IMR-90 (cell line): Measurements from ENCODE around the gene CA11. TPM values are rescaled to one million over a fixed set of nuclear protein-coding genes. Genes with fewer than 3 reads are reported as not detected.
"Not testable (repeated sequence)": the region's sequence is repeated elsewhere in the genome, so short reads cannot be mapped to it uniquely, and the experiment has no call there.

Source experiments
- ATAC-seq: fragments of 200-7000 bp; cut with Tn5 transposase; 2 replicates; pipeline ENCODE4 v1.9.1; 2020; ENCODE audit warnings: low read depth, mild to moderate bottlenecking, moderate library complexity
- BruUV-seq: library from RNA; stranded (reverse); fragments of 400-500 nt; replicated peaks from 2 replicates; lab custom pipeline; 2021; lab: Mats Ljungman, UMichigan
- CTCF ChIA-PET: fragments of 300-600 bp; formaldehyde crosslinking; extraction: SDS; loops from one replicate; lab custom pipeline; 2021; ENCODE audit warnings: antibody characterized with exemption; lab: Yijun Ruan, JAX
- POLR2A ChIA-PET: fragments of 300-600 bp; sonication (Branson Sonifier 250); formaldehyde crosslinking; loops from one replicate; lab custom pipeline; 2022; ENCODE audit warnings: antibody characterized with exemption; ENCODE audit not compliant: unreplicated experiment; lab: Charles Lee
- DNase-seq: peaks from one replicate; pipeline ENCODE4 v3.0.0; 2013
- H2AFZ ChIP-seq: replicated peaks from 2 replicates; pipeline ENCODE3; 2013; ENCODE audit warnings: low read length, mild to moderate bottlenecking; ENCODE audit not compliant: poor library complexity
- H2AK5ac ChIP-seq: 2 replicates; pipeline ENCODE4 v1.6.1; 2013; ENCODE audit warnings: low read depth, low read length, inconsistent platforms
- H2AK9ac ChIP-seq: replicated peaks from 2 replicates; pipeline ENCODE3; 2013; ENCODE audit warnings: mild to moderate bottlenecking, low read depth, low read length, moderate library complexity; ENCODE audit not compliant: poor library complexity
- H2BK120ac ChIP-seq: 2 replicates; pipeline ENCODE4 v1.6.1; 2013; ENCODE audit warnings: low read depth, low read length, inconsistent platforms
- H2BK15ac ChIP-seq: 3 replicates; pipeline ENCODE4 v1.6.1; 2013; ENCODE audit warnings: low read depth, low read length, inconsistent platforms
- H2BK20ac ChIP-seq: 2 replicates; pipeline ENCODE4 v1.6.1; 2013; ENCODE audit warnings: low read depth, mild to moderate bottlenecking, inconsistent platforms, low read length, moderate library complexity
- H2BK5ac ChIP-seq: 2 replicates; pipeline ENCODE4 v1.6.1; 2013; ENCODE audit warnings: mild to moderate bottlenecking, low read depth, low read length, inconsistent platforms; ENCODE audit not compliant: poor library complexity, severe bottlenecking
- H3K14ac ChIP-seq: replicated peaks from 2 replicates; pipeline ENCODE4 v1.6.1; 2013; ENCODE audit warnings: low read depth, low read length, inconsistent platforms
- H3K18ac ChIP-seq: 2 replicates; pipeline ENCODE4 v1.6.1; 2013; ENCODE audit warnings: low read depth, low read length, control low read depth
- H3K23ac ChIP-seq: 2 replicates; pipeline ENCODE4 v1.6.1; 2013; ENCODE audit warnings: low read depth, low read length, inconsistent platforms
- H3K27ac ChIP-seq: 2 replicates; pipeline ENCODE4 v1.5.1; 2013; ENCODE audit warnings: mild to moderate bottlenecking, control low read depth, low read length; ENCODE audit not compliant: insufficient read depth
- H3K27me3 ChIP-seq: 2 replicates; pipeline ENCODE4 v1.6.1; 2013; ENCODE audit warnings: low read length; ENCODE audit not compliant: control insufficient read depth, insufficient read depth
- H3K36me3 ChIP-seq: 2 replicates; pipeline ENCODE4 v1.6.1; 2013; ENCODE audit warnings: low read length, mixed read lengths; ENCODE audit not compliant: control insufficient read depth, insufficient read depth
- H3K4ac ChIP-seq: 2 replicates; pipeline ENCODE4 v1.6.1; 2013; ENCODE audit warnings: low read depth, low read length, inconsistent platforms
- H3K4me1 ChIP-seq: 2 replicates; pipeline ENCODE4 v1.6.1; 2013; ENCODE audit warnings: low read length, mixed read lengths; ENCODE audit not compliant: control insufficient read depth, insufficient read depth
- H3K4me2 ChIP-seq: 2 replicates; pipeline ENCODE4 v1.6.1; 2013; ENCODE audit warnings: low read depth, mild to moderate bottlenecking, control low read depth, low read length, moderate library complexity
- H3K4me3 ChIP-seq: 2 replicates; pipeline ENCODE4 v1.5.1; 2013; ENCODE audit warnings: low read depth, mild to moderate bottlenecking, control low read depth, low read length, moderate library complexity; ENCODE audit not compliant: insufficient read depth
- H3K56ac ChIP-seq: 2 replicates; pipeline ENCODE4 v1.6.1; 2013; ENCODE audit warnings: low read length, inconsistent platforms; ENCODE audit not compliant: insufficient read depth; ENCODE audit errors: extremely low read depth
- H3K79me1 ChIP-seq, 2 experiments: 2 replicates each; pipeline ENCODE4 v1.6.1; 2013; ENCODE audit warnings: low read length in 2 of 2, inconsistent platforms in 1 of 2, low read depth in 1 of 2
- H3K9ac ChIP-seq: 2 replicates; pipeline ENCODE4 v1.6.1; 2013; ENCODE audit warnings: low read depth, low read length, control low read depth
- H3K9me1 ChIP-seq: 2 replicates; pipeline ENCODE4 v1.6.1; 2013; ENCODE audit warnings: low read length, inconsistent platforms; ENCODE audit not compliant: insufficient read depth
- H3K9me3 ChIP-seq: 2 replicates; pipeline ENCODE4 v1.6.1; 2013; ENCODE audit warnings: low read length; ENCODE audit not compliant: control insufficient read depth, insufficient read depth
- H4K20me1 ChIP-seq: 2 replicates; pipeline ENCODE4 v1.6.1; 2013; ENCODE audit warnings: low read length, inconsistent platforms; ENCODE audit not compliant: insufficient read depth
- H4K5ac ChIP-seq: 2 replicates; pipeline ENCODE4 v1.6.1; 2013; ENCODE audit warnings: mild to moderate bottlenecking, low read depth, low read length, control low read depth
- H4K8ac ChIP-seq, 2 experiments: 2 replicates each; pipeline ENCODE4 v1.6.1; 2013; ENCODE audit warnings: low read depth in 2 of 2, low read length in 2 of 2, control low read depth in 1 of 2, inconsistent platforms in 1 of 2
- H4K91ac ChIP-seq: 2 replicates; pipeline ENCODE4 v1.6.1; 2013; ENCODE audit warnings: low read depth, low read length, inconsistent platforms; ENCODE audit not compliant: insufficient read depth
- WGBS, 2 experiments: methylation state at CpG; one replicate each; pipeline versions ENCODE4 v1.1.5 to v1.1.7; 2013; ENCODE audit warnings: missing lambda C conversion rate in 2 of 2; ENCODE audit not compliant: insufficient read length in 1 of 2; ENCODE audit errors: extremely low coverage in 2 of 2; 5-methylcytosine and 5-hydroxymethylcytosine counted together
- dilution Hi-C: fragments of 300-500 bp; cut with HindIII; formaldehyde crosslinking; loops from one replicate; pipeline ENCODE4 v1.14.3; 2018; ENCODE audit warnings: low sequenced_read_pairs; ENCODE audit not compliant: unreplicated experiment
- in situ Hi-C: fragments of 300-500 bp; cut with MboI; formaldehyde crosslinking; loops from 3 replicates; pipeline ENCODE4 v1.14.3; 2019; ENCODE audit warnings: low sequenced_read_pairs, inconsistent platforms, mixed read lengths
- intact Hi-C: fragments of 100-400 bp; cut with micrococcal nuclease; formaldehyde crosslinking; loops from 2 replicates; pipeline ENCODE4 v1.10.0; 2022
- polyA plus RNA-seq, 3 experiments: library from polyadenylated mRNA; depleted of rRNA; stranded (reverse); fragments of >200 nt; gene quantifications; 2 replicates each; pipeline ENCODE4 v1.2.3, GENCODE V29; 2012; ENCODE audit warnings: low replicate concordance in 1 of 3
- total RNA-seq: library from RNA; depleted of rRNA; stranded (reverse); fragments of >200 nt; gene quantifications from 2 replicates; pipeline ENCODE4 v1.2.3, GENCODE V29; 2012

The CA11 gene
- total and polyA plus RNA-seq, 2 of the 4 experiments (the other 2 are of a cell fraction): 1.3 to 2.9 TPM

DNA sequence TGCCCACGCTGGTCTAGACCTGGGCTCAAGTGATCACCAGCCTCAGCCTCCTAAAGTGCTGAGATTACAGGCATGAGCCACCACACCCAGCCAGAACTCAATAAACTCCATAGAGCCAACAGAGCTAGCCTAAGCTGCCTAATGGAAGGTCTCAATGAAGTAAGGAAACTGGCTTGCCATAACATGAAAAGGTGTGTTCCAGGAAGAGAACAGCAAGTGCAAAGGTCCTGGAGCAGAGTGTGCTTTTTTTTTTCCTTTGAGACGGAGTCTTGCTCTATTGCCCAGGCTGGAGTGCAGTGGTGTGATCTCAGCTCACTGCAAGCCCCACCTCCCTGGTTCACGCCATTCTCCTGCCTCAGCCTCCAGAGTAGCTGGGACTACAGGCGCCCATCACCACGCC lies 11.8 kb upstream of the CA11 start:
- H3K79me1 ChIP-seq, ATAC-seq, H2AFZ ChIP-seq, H3K18ac ChIP-seq, in situ Hi-C loops, H3K9me1 ChIP-seq, H3K56ac ChIP-seq, H4K91ac ChIP-seq, BruUV-seq, H4K20me1 ChIP-seq, H3K27ac ChIP-seq, H3K4me1 ChIP-seq, H3K9me3 ChIP-seq, DNase-seq, H3K9ac ChIP-seq, H2BK20ac ChIP-seq, intact Hi-C loops, H4K5ac ChIP-seq, H3K23ac ChIP-seq, H2BK15ac ChIP-seq, H2BK5ac ChIP-seq, H3K14ac ChIP-seq, H2AK9ac ChIP-seq, H3K4me3 ChIP-seq, H3K4me2 ChIP-seq, H3K27me3 ChIP-seq, H4K8ac ChIP-seq, H3K36me3 ChIP-seq, H2BK120ac ChIP-seq, H3K4ac ChIP-seq, dilution Hi-C loops, H2AK5ac ChIP-seq: not testable (repeated sequence)
- ChIA-PET CTCF (interaction anchor here (1.1 kb wide), 1 partner anchor 107 kb away, joined by 3 read pairs; no protein-coding TSS in a partner anchor), POLR2A (interaction anchor here (0.5 kb wide), 1 partner anchor 241 kb away, joined by 3 read pairs; no protein-coding TSS in a partner anchor)
- no CpG with 5 or more reads among the region's 5 CpGs for WGBS, 2 experiments
